Fibroblast of lung (primary cell): Measurements from ENCODE around the gene HAPLN1.

ENCODE experiments used
- EZH2 ChIP-seq: IDR thresholded peaks from 2 replicates; pipeline ENCODE4 v1.5.1; 2012; ENCODE audit warnings: low read length, control low read depth, mild to moderate bottlenecking; ENCODE audit errors: missing control alignments
- TF ChIP-seq, protein P1 (sequence below), 2 donors: IDR thresholded peaks in 1 of 2; conservative IDR thresholded peaks in 1 of 2; 1 replicate in 1 of 2; 2 replicates in 1 of 2; pipeline ENCODE4 v1.5.1; 2011 to 2012; ENCODE audit warnings: low read length in 2 of 2, control low read depth in 1 of 2, inconsistent platforms in 1 of 2, low read depth in 1 of 2, mild to moderate bottlenecking in 1 of 2

- no peak for TF ChIP-seq EZH2
- TF ChIP-seq, protein P1, sequence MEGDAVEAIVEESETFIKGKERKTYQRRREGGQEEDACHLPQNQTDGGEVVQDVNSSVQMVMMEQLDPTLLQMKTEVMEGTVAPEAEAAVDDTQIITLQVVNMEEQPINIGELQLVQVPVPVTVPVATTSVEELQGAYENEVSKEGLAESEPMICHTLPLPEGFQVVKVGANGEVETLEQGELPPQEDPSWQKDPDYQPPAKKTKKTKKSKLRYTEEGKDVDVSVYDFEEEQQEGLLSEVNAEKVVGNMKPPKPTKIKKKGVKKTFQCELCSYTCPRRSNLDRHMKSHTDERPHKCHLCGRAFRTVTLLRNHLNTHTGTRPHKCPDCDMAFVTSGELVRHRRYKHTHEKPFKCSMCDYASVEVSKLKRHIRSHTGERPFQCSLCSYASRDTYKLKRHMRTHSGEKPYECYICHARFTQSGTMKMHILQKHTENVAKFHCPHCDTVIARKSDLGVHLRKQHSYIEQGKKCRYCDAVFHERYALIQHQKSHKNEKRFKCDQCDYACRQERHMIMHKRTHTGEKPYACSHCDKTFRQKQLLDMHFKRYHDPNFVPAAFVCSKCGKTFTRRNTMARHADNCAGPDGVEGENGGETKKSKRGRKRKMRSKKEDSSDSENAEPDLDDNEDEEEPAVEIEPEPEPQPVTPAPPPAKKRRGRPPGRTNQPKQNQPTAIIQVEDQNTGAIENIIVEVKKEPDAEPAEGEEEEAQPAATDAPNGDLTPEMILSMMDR (conservative IDR thresholded peaks at IDR 0.05 in 1 of 2, IDR thresholded peaks at IDR 0.05 in 1 of 2; ENCODE audit: low read depth in 1 of 2, low read length in 2 of 2), result no peak
Measured at GRCh38 chr5:83641946-83642345, 78.7 kb downstream of the HAPLN1 start.
